OCI-LY3 (cell line): ENCODE data around the gene MYADM.

Experiments used
- CTCF ChIP-seq: fragments of 200-600, 300-600 bp; sonication (generic); IDR thresholded peaks from 2 replicates; pipeline ENCODE4 v1.5.1; 2014; ENCODE audit warnings: antibody characterized with exemption, low read length, low read depth
- EZH2phosphoT487 ChIP-seq: fragments of 200-600 bp; shearing (Covaris generic); IDR thresholded peaks from 2 replicates; pipeline ENCODE4 v1.6.1; 2018; ENCODE audit warnings: antibody characterized with exemption, mixed run types, low read depth

GRCh38 chr19:53844849-53845246 lies 22.8 kb upstream of the MYADM start:
- no peak for TF ChIP-seq CTCF
- TF ChIP-seq EZH2phosphoT487 = no peak
